ENCODE data around the gene RBMS1. TPM values are rescaled to one million over a fixed set of nuclear protein-coding genes. Genes with fewer than 3 reads are reported as not detected.
A peak's percentile ranks its signal among the peaks of the same experiment; 100 is the strongest.

The RBMS1 gene
- total RNA-seq, 1 donor from 2014 or later, result 93.3 TPM

- Histone ChIP-seq H3K9me3 (no peaks in the 10 kb centered on the region), H3K27me3 (no peaks in the 10 kb centered on the region), H3K4me1 (peaks cover 39% of the 10 kb centered on the region), H3K4me3 (peak overlapping the region; percentile 46 to 49), H3K27ac (peak overlapping the region; percentile 88), H3K36me3 (peaks cover 0 to 13% of the 10 kb centered on the region in 2 donors)
- intact Hi-C loops (cut with DNase I), result loop anchor here (10.0 kb wide), 1 partner anchor 135 kb away; no protein-coding TSS in a partner anchor
- peak in 1 of 2 donors; percentile 97 for DNase-seq (ENCODE audit: extremely low spot score in 2 of 2)
- peak in 2 of 3 experiments; percentile 55 to 75 for TF ChIP-seq CTCF (IDR thresholded peaks at IDR 0.05)
- peak; percentile 67 to 95 for TF ChIP-seq POLR2AphosphoS5 (IDR thresholded peaks at IDR 0.05; ENCODE audit: insufficient read depth in 1 of 2, low read depth in 1 of 2)
- peak in 1 of 2 donors; percentile 18 for TF ChIP-seq POLR2A (IDR thresholded peaks at IDR 0.05)
These were observed 223.6 kb downstream of the RBMS1 start for GRCh38 chr2:160269803-160270570.

DNA sequence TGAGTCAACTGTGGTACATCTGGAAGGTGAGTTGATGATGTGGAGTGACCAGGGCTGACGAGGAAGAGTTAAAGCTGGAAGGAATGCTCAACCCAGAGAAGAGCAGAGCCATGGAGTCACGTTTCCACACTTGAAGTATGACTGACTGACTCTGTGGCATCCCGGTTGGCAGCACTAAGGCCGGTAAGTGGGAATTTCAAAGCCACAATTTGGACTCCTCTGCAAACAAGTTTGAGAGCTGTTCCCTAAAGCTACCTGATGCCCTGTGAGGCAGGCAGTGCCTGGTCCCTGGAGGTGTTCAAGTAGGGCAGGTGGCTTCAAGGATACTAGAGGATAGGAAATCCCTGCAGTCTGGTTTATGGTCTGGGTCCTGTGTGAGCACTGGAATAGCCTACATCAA is 224.2 kb downstream of the RBMS1 start:
- intact Hi-C loops (cut with DNase I), result no loop called here
- Histone ChIP-seq H3K4me3 (peak overlapping the region; percentile 46 to 49), H3K9me3 (no peaks in the 10 kb centered on the region), H3K36me3 (peaks cover 0 to 8% of the 10 kb centered on the region in 2 donors), H3K27me3 (no peaks in the 10 kb centered on the region), H3K4me1 (peaks cover 39% of the 10 kb centered on the region), H3K27ac (peak overlapping the region; percentile 88)
- TF ChIP-seq CTCF (IDR thresholded peaks at IDR 0.05) (no peak), POLR2A (IDR thresholded peaks at IDR 0.05) (no peak), POLR2AphosphoS5 (IDR thresholded peaks at IDR 0.05; ENCODE audit: insufficient read depth in 1 of 2, low read depth in 1 of 2) (no peak)
- no peak for DNase-seq (ENCODE audit: extremely low spot score in 2 of 2)

DNA sequence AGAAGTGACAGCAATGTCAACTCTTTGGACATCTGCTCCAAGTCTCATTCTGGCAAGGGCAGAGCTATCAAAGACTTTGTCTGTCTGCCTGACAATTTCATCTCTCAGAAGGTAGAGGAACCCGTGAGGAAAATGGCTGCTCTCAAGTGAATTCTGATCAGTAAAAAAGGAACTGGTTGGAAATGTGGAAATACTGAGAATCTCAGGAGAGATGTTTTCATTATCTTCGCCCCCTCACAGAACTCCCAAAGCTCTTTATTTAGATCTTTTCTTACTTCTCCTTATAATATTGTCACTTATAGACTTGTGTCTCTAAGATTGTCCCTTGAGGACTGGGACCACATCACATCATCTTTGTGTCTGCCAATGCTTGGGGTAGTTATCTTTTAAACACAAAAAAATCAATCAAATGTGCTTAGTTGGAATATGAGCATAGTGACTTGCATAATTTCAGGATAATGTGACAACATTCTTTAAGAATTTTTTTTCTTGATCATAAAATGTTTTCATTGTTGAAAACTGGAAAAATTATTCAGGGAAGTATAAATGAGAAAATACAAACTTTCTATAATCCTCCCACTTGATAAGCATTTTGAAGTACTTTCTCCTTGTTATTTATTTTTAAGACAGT is 225.3 kb downstream of the RBMS1 start:
- intact Hi-C loops (cut with DNase I), result no loop called here
- no peaks in the 10 kb centered on the region for H3K27me3 ChIP-seq
- no peak overlapping the region for H3K4me3 ChIP-seq
- DNase-seq (ENCODE audit: extremely low spot score in 2 of 2), result no peak
- H3K4me1 ChIP-seq, result peaks cover 39% of the 10 kb centered on the region
- H3K27ac ChIP-seq, result no peak overlapping the region
- TF ChIP-seq POLR2AphosphoS5 (IDR thresholded peaks at IDR 0.05; ENCODE audit: insufficient read depth in 1 of 2, low read depth in 1 of 2) (no peak), CTCF (IDR thresholded peaks at IDR 0.05) (no peak), POLR2A (IDR thresholded peaks at IDR 0.05) (no peak)
- H3K36me3 ChIP-seq, result peaks cover 0 to 6% of the 10 kb centered on the region in 2 donors
- H3K9me3 ChIP-seq, result no peaks in the 10 kb centered on the region

DNA sequence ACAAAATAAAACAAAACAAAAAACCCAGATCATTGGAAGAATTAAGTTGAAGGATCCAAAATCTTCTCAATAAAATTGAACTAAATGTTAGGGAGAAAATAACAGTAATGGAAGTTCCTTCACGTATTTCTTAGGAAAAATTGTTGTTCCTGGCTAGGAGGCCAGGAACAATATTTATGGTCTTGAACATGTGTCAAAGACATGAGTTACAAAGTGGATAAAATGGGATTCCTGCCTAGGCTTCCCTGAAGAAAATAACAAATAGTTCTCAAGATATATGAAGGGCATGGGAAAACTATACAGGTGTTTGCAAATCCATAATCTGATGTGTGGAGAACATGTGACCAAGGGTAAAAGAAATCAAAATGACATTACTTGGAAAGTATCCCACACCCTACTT is 225.9 kb downstream of the RBMS1 start:
- intact Hi-C loops (cut with DNase I), result no loop called here
- peaks cover 39% of the 10 kb centered on the region for H3K4me1 ChIP-seq
- H3K27ac ChIP-seq, result no peak overlapping the region
- no peak for DNase-seq (ENCODE audit: extremely low spot score in 2 of 2)
- no peaks in the 10 kb centered on the region for H3K27me3 ChIP-seq
- peaks cover 0 to under 1% of the 10 kb centered on the region in 2 donors for H3K36me3 ChIP-seq
- no peaks in the 10 kb centered on the region for H3K9me3 ChIP-seq
- H3K4me3 ChIP-seq, result no peak overlapping the region
- TF ChIP-seq CTCF (IDR thresholded peaks at IDR 0.05), result no peak
- TF ChIP-seq POLR2AphosphoS5 (IDR thresholded peaks at IDR 0.05; ENCODE audit: insufficient read depth in 1 of 2, low read depth in 1 of 2), result no peak
- TF ChIP-seq POLR2A (IDR thresholded peaks at IDR 0.05), result no peak

DNA sequence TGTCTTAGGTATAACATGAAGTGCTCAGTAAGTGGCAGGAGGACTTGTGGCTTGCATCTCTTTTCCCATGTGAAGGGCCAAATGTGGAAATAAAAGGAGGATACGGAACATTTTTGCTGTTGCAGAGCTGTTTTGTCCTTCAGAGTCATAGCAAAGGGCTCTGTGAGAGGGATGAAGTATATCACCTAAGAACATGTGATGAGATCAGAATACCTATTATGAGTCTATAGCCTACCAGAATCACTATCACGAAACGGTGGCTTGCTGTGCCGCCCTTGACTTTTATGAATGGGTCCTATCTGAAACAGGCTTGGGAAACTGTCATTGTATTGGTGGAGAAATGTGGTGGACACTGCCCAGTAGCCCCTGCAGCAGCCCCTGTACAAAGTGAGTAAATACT is 226.6 kb downstream of the RBMS1 start:
- intact Hi-C loops (cut with DNase I), result no loop called here
- Histone ChIP-seq H3K27ac (no peak overlapping the region), H3K9me3 (no peaks in the 10 kb centered on the region), H3K27me3 (no peaks in the 10 kb centered on the region), H3K4me1 (peaks cover 39% of the 10 kb centered on the region), H3K36me3 (no peaks in the 10 kb centered on the region), H3K4me3 (no peak overlapping the region)
- DNase-seq (ENCODE audit: extremely low spot score in 2 of 2), result no peak
- TF ChIP-seq POLR2AphosphoS5 (IDR thresholded peaks at IDR 0.05; ENCODE audit: insufficient read depth in 1 of 2, low read depth in 1 of 2), result no peak
- no peak for TF ChIP-seq CTCF (IDR thresholded peaks at IDR 0.05)
- TF ChIP-seq POLR2A (IDR thresholded peaks at IDR 0.05), result no peak

Data from vagina (tissue), 2 donors.